HepG2 (cell line): ENCODE data around the gene WWP2.

Experiments
- BHLHE40 ChIP-seq: IDR thresholded peaks from 2 replicates; pipeline ENCODE4 v1.6.1; 2011; ENCODE audit warnings: low read length, improper control_type of control experiment
- BRCA1 ChIP-seq: sonication (generic); formaldehyde crosslinking; IDR thresholded peaks from 2 replicates; pipeline ENCODE4 v1.4.0; 2020; ENCODE audit warnings: missing genetic modification reagents
- CTCF ChIP-seq: sonication (generic); formaldehyde crosslinking; IDR thresholded peaks from 2 replicates; pipeline ENCODE4 v1.5.0; 2020; ENCODE audit warnings: mild to moderate bottlenecking, missing genetic modification reagents, moderate library complexity
- KAT2B ChIP-seq: fragments of 150-350 bp; IDR thresholded peaks from 2 replicates; pipeline ENCODE4 v1.6.1; 2014; ENCODE audit warnings: low read depth, low read length, borderline replicate concordance
- NR1H2 ChIP-seq: sonication (generic); formaldehyde crosslinking; IDR thresholded peaks from 2 replicates; pipeline ENCODE4 v1.8.1; 2022; ENCODE audit warnings: low read depth, missing genetic modification reagents, borderline replicate concordance
- POLR2AphosphoS2 ChIP-seq: IDR thresholded peaks from 2 replicates; pipeline ENCODE4 v1.6.1; 2011; ENCODE audit warnings: low read depth, low read length, improper control_type of control experiment
- POLR2AphosphoS5 ChIP-seq: IDR thresholded peaks from 2 replicates; pipeline ENCODE4 v1.6.1; 2012; ENCODE audit warnings: low read depth, low read length
- REPIN1 ChIP-seq: sonication (generic); formaldehyde crosslinking; IDR thresholded peaks from 2 replicates; pipeline ENCODE4 v1.8.0; 2022; ENCODE audit warnings: missing genetic modification reagents, low read depth, mild to moderate bottlenecking, borderline replicate concordance
- TAF1 ChIP-seq: sonication (generic); formaldehyde crosslinking; IDR thresholded peaks from 2 replicates; pipeline ENCODE4 v1.4.0; 2020; ENCODE audit warnings: missing genetic modification reagents
- TEF ChIP-seq: sonication (generic); formaldehyde crosslinking; IDR thresholded peaks from 2 replicates; pipeline ENCODE4 v1.5.0; 2020; ENCODE audit warnings: missing genetic modification reagents
- ZNF34 ChIP-seq: sonication (generic); formaldehyde crosslinking; IDR thresholded peaks from 2 replicates; pipeline ENCODE4 v1.4.0; 2020; ENCODE audit warnings: mild to moderate bottlenecking, missing genetic modification reagents, borderline replicate concordance

- no peak for TF ChIP-seq TEF (CRISPR knock-in tag)
- no peak for TF ChIP-seq ZNF34 (CRISPR knock-in tag)
- TF ChIP-seq BHLHE40: no peak
- TF ChIP-seq BRCA1: no peak
- no peak for TF ChIP-seq TAF1
- no peak for TF ChIP-seq POLR2AphosphoS5
- TF ChIP-seq REPIN1: no peak
- TF ChIP-seq CTCF (CRISPR knock-in tag): no peak
- no peak for TF ChIP-seq KAT2B
- TF ChIP-seq NR1H2 (CRISPR knock-in tag): no peak
- no peak for TF ChIP-seq POLR2AphosphoS2
Measured at GRCh38 chr16:69941251-69942098, 179.3 kb downstream of the WWP2 start.
